Measurements from ENCODE around the gene RNF32. TPM values are rescaled to one million over a fixed set of nuclear protein-coding genes. Genes with fewer than 3 reads are reported as not detected.

Gene RNF32
- total RNA-seq, 1 donor from 2014 or later, result 1.6 TPM

DNA sequence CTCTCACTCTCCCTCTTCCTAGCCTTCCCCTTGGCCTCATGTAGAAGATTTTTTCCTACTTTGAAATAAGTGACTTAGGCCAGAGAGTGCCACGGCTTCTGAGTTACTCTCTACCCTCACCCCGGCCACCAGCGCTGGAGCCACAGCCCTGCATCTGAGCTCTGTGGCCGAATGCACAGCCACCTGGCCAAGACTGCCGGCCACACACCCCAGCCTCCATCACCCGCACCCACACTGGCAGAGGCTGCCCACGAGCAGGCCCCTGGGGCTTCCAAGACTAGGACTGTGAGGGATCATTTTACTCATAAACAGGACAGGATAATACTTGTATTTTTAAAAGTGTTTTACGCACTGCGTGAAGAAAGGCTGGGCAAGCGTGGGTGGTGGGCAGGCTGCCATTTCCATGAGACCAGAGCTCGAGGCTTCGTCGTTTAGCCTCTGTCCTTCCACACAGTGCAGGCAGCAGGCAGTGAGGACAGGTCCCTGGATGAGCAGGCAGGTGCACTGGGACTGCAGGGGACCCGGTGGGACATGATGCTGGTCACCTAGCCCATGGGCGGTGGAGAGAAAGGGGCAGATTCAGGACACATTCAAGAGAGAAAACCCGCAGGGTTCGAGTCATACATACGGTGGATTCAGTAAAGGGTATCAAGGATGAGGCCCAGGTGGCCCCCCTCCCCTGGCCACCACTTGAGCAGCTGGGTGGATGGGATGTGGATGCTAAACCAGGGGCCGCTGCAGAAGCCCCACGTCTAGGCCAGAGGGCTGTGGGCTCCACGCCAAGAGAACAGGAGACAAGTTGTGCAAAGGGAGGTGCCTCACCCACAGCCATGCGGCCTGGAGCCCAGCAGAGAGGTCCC, 35.5 kb upstream of the RNF32 start:
- H3K9me3 ChIP-seq (ENCODE audit: insufficient read depth, low read depth, low read length), result no peaks in the 10 kb centered on the region
- H3K9ac ChIP-seq (ENCODE audit: low read length), result no peak overlapping the region
- DNase-seq (ENCODE audit: low read depth) (no peak), FAIRE-seq (no peak)
- H3K79me2 ChIP-seq (ENCODE audit: insufficient read depth, low read length), result no peaks in the 10 kb centered on the region
- no peaks in the 10 kb centered on the region for H3K9me3 Mint-ChIP-seq (ENCODE audit: unreplicated experiment)
- no peaks in the 10 kb centered on the region for H4K20me1 ChIP-seq (ENCODE audit: insufficient read depth, low read length)
- no peak overlapping the region for H3K4me2 ChIP-seq (ENCODE audit: low read length)
- H3K4me1 Mint-ChIP-seq (ENCODE audit: low read depth, unreplicated experiment), result peaks cover 21% of the 10 kb centered on the region
- H3K36me3 ChIP-seq (ENCODE audit: insufficient read depth, low read length), result no peaks in the 10 kb centered on the region
- no peaks in the 10 kb centered on the region for H3K36me3 Mint-ChIP-seq (ENCODE audit: low read depth, unreplicated experiment)
- no peak overlapping the region for H3K27ac Mint-ChIP-seq (ENCODE audit: unreplicated experiment)
- peaks cover 2% of the 10 kb centered on the region for H3K27me3 Mint-ChIP-seq (ENCODE audit: low read depth, unreplicated experiment)
- H3K4me3 ChIP-seq (ENCODE audit: insufficient read depth, low read depth, low read length), result no peak overlapping the region
- H3K4me1 ChIP-seq (ENCODE audit: insufficient read depth, low read length), result peaks cover 3% of the 10 kb centered on the region
- no peaks in the 10 kb centered on the region for H3K27me3 ChIP-seq (ENCODE audit: insufficient read depth, low read length)
- TF ChIP-seq EZH2 (IDR thresholded peaks at IDR 0.05; ENCODE audit: insufficient read depth, low read length) (no peak), CTCF (IDR thresholded peaks at IDR 0.05; ENCODE audit: insufficient read depth, low read depth, low read length) (no peak)
- no peak overlapping the region for H3K27ac ChIP-seq (ENCODE audit: low read depth, low read length)
- no peak overlapping the region for H2AFZ ChIP-seq (ENCODE audit: low read depth, low read length)
- no peak overlapping the region for H3K4me3 Mint-ChIP-seq (ENCODE audit: unreplicated experiment)

DNA sequence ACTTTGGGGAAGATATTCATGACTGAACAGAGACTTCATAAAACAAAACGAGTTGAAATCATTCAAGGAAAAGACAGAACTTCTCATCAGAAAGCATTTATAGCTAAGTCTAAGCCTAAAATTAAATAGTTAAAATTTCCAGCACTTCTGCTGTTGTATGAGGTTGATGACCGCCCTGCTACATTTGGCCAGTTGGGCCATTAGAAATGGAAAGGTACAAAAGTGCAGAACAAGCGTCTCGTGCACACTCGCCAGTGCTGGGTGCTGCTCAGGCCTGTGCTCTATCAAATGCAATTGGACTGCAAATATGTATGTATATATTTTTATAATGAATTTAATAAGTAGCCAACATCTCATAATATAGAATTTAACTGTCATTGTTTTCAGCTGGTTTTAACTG, 34.4 kb upstream of the RNF32 start:
- no peak for FAIRE-seq
- Histone ChIP-seq H3K9me3 (ENCODE audit: insufficient read depth, low read depth, low read length) (no peaks in the 10 kb centered on the region), H3K79me2 (ENCODE audit: insufficient read depth, low read length) (no peaks in the 10 kb centered on the region), H4K20me1 (ENCODE audit: insufficient read depth, low read length) (no peaks in the 10 kb centered on the region), H3K4me2 (ENCODE audit: low read length) (no peak overlapping the region), H3K36me3 (ENCODE audit: insufficient read depth, low read length) (no peaks in the 10 kb centered on the region), H3K27ac (ENCODE audit: low read depth, low read length) (no peak overlapping the region), H3K4me1 (ENCODE audit: insufficient read depth, low read length) (peaks cover 3% of the 10 kb centered on the region), H3K27me3 (ENCODE audit: insufficient read depth, low read length) (no peaks in the 10 kb centered on the region), H3K4me3 (ENCODE audit: insufficient read depth, low read depth, low read length) (no peak overlapping the region), H3K9ac (ENCODE audit: low read length) (no peak overlapping the region), H2AFZ (ENCODE audit: low read depth, low read length) (no peak overlapping the region)
- Mint-ChIP-seq H3K4me1 (ENCODE audit: low read depth, unreplicated experiment) (peaks cover 21% of the 10 kb centered on the region), H3K36me3 (ENCODE audit: low read depth, unreplicated experiment) (no peaks in the 10 kb centered on the region), H3K4me3 (ENCODE audit: unreplicated experiment) (no peak overlapping the region), H3K9me3 (ENCODE audit: unreplicated experiment) (no peaks in the 10 kb centered on the region), H3K27me3 (ENCODE audit: low read depth, unreplicated experiment) (peaks cover 10% of the 10 kb centered on the region), H3K27ac (ENCODE audit: unreplicated experiment) (no peak overlapping the region)
- TF ChIP-seq CTCF (IDR thresholded peaks at IDR 0.05; ENCODE audit: insufficient read depth, low read depth, low read length) (no peak), EZH2 (IDR thresholded peaks at IDR 0.05; ENCODE audit: insufficient read depth, low read length) (no peak)
- no peak for DNase-seq (ENCODE audit: low read depth)
